Hepatocyte (in vitro differentiated cells): ENCODE measurements around the gene SORCS2. TPM values are rescaled to one million over a fixed set of nuclear protein-coding genes. Genes with fewer than 3 reads are reported as not detected.
A peak's percentile ranks its signal among the peaks of the same experiment; 100 is the strongest.

ENCODE experiments used
- DNase-seq: peaks from one replicate; pipeline ENCODE4 v3.0.0-alpha.2; 2016; ENCODE audit warnings: low spot score
- H2AFZ ChIP-seq: fragments of 200-600 bp; sonication (generic); 2 replicates; pipeline ENCODE4 v1.6.0; 2016; ENCODE audit warnings: antibody characterized with exemption, mild to moderate bottlenecking
- H3K27ac ChIP-seq: fragments of 200-600 bp; sonication (generic); 2 replicates; pipeline ENCODE4 v1.5.1; 2016; ENCODE audit warnings: mild to moderate bottlenecking
- H3K27me3 ChIP-seq: fragments of 200-600 bp; sonication (generic); 2 replicates; pipeline ENCODE4 v1.6.1; 2016
- H3K36me3 ChIP-seq: fragments of 200-600 bp; sonication (generic); replicated peaks from 2 replicates; pipeline ENCODE4 v1.5.1; 2016; ENCODE audit warnings: low read depth; ENCODE audit not compliant: insufficient read depth
- H3K4me1 ChIP-seq: fragments of 200-600 bp; sonication (generic); 2 replicates; pipeline ENCODE4 v1.5.1; 2016; ENCODE audit warnings: mild to moderate bottlenecking, moderate library complexity; ENCODE audit not compliant: insufficient read depth
- H3K4me2 ChIP-seq: fragments of 200-600 bp; sonication (generic); 2 replicates; pipeline ENCODE4 v1.6.0; 2016
- H3K4me3 ChIP-seq: fragments of 200-600 bp; sonication (generic); 2 replicates; pipeline ENCODE4 v1.5.1; 2016; ENCODE audit warnings: mild to moderate bottlenecking
- H3K79me2 ChIP-seq: fragments of 200-600 bp; sonication (generic); 2 replicates; pipeline ENCODE4 v1.6.0; 2017; ENCODE audit warnings: mild to moderate bottlenecking
- H3K9me2 ChIP-seq: fragments of 200-600 bp; sonication (generic); replicated peaks from 2 replicates; pipeline ENCODE4 v1.6.0; 2017; ENCODE audit warnings: mild to moderate bottlenecking; ENCODE audit not compliant: insufficient read depth
- H3K9me3 ChIP-seq: fragments of 200-600 bp; sonication (generic); 2 replicates; pipeline ENCODE4 v1.5.1; 2016; ENCODE audit warnings: low read depth, mild to moderate bottlenecking
- H4K20me1 ChIP-seq: fragments of 200-600 bp; sonication (generic); 2 replicates; pipeline ENCODE4 v1.6.0; 2016; ENCODE audit warnings: mild to moderate bottlenecking; ENCODE audit not compliant: insufficient read depth, poor library complexity, severe bottlenecking
- CTCF ChIP-seq: fragments of 200-600 bp; sonication (generic); IDR thresholded peaks from 2 replicates; pipeline ENCODE4 v1.5.1; 2016; ENCODE audit warnings: antibody characterized with exemption, mild to moderate bottlenecking; ENCODE audit not compliant: poor library complexity
- EZH2 ChIP-seq: fragments of 200-600 bp; sonication (generic); IDR thresholded peaks from 2 replicates; pipeline ENCODE4 v1.6.1; 2016; ENCODE audit warnings: antibody characterized with exemption, mild to moderate bottlenecking, borderline replicate concordance
- EZH2phosphoT487 ChIP-seq: fragments of 200-600 bp; sonication (generic); IDR thresholded peaks from one replicate; pipeline ENCODE4 v1.6.1; 2018; ENCODE audit warnings: antibody characterized with exemption, mild to moderate bottlenecking, low read depth, moderate library complexity; ENCODE audit not compliant: unreplicated experiment, severe bottlenecking
- WGBS: methylation state at CpG from one replicate; pipeline ENCODE4 v1.1.6; 2016; ENCODE audit warnings: low lambda C conversion rate; ENCODE audit errors: missing lambda C conversion rate; 5-methylcytosine and 5-hydroxymethylcytosine counted together
- polyA plus RNA-seq: library from polyadenylated mRNA; unstranded; fragments of >200 nt; fragmentation: Nextera tagmentation; extraction: Ambion mirVana; gene quantifications from 2 replicates; pipeline ENCODE4 v1.2.1, GENCODE V29; 2016
- total RNA-seq: library from RNA; depleted of rRNA; stranded (reverse); fragments of >200 nt; gene quantifications from 2 replicates; pipeline ENCODE4 v1.2.3, GENCODE V29; 2014

The SORCS2 gene
- total and polyA plus RNA-seq, 2 experiments from 2014 or later = 1.6 to 4.8 TPM

- Histone ChIP-seq H3K36me3 (no peaks in the 10 kb centered on the region), H2AFZ (no peak overlapping the region), H3K79me2 (no peaks in the 10 kb centered on the region), H3K27ac (no peak overlapping the region), H4K20me1 (no peaks in the 10 kb centered on the region), H3K9me3 (no peaks in the 10 kb centered on the region), H3K4me1 (no peaks in the 10 kb centered on the region), H3K4me3 (no peak overlapping the region), H3K4me2 (no peak overlapping the region), H3K9me2 (no peaks in the 10 kb centered on the region), H3K27me3 (no peaks in the 10 kb centered on the region)
- TF ChIP-seq CTCF (no peak), EZH2 (no peak), EZH2phosphoT487 (no peak)
- DNase-seq = peak; percentile 78
- WGBS = 38% methylated on average over 8 of the region's 8 CpGs
Observed at GRCh38 chr4:7581477-7581876, 389.1 kb downstream of the SORCS2 start.

- no peak for DNase-seq
- Histone ChIP-seq H4K20me1 (no peaks in the 10 kb centered on the region), H3K36me3 (no peaks in the 10 kb centered on the region), H3K9me2 (no peaks in the 10 kb centered on the region), H3K27me3 (no peaks in the 10 kb centered on the region), H3K4me3 (no peak overlapping the region), H3K4me1 (no peaks in the 10 kb centered on the region), H3K4me2 (no peak overlapping the region), H3K9me3 (no peaks in the 10 kb centered on the region), H3K79me2 (no peaks in the 10 kb centered on the region), H3K27ac (no peak overlapping the region), H2AFZ (no peak overlapping the region)
- 89% methylated on average over 16 of the region's 16 CpGs for WGBS
- TF ChIP-seq EZH2phosphoT487 (no peak), CTCF (no peak), EZH2 (no peak)
Observed at GRCh38 chr4:7582313-7583097, 390.2 kb downstream of the SORCS2 start.

GRCh38 chr4:7584098-7584497, 391.8 kb downstream of the SORCS2 start:
- 80% methylated on average over 1 of the region's 1 CpG for WGBS
- Histone ChIP-seq H3K4me3 (no peak overlapping the region), H3K79me2 (no peaks in the 10 kb centered on the region), H4K20me1 (no peaks in the 10 kb centered on the region), H3K9me2 (no peaks in the 10 kb centered on the region), H3K27ac (no peak overlapping the region), H2AFZ (no peak overlapping the region), H3K9me3 (no peaks in the 10 kb centered on the region), H3K36me3 (no peaks in the 10 kb centered on the region), H3K4me2 (no peak overlapping the region), H3K27me3 (no peaks in the 10 kb centered on the region), H3K4me1 (no peaks in the 10 kb centered on the region)
- no peak for TF ChIP-seq CTCF
- no peak for TF ChIP-seq EZH2
- no peak for TF ChIP-seq EZH2phosphoT487
- DNase-seq = no peak
